ENCODE results near the gene ATP5ME. TPM values are rescaled to one million over a fixed set of nuclear protein-coding genes. Genes with fewer than 3 reads are reported as not detected.
A peak's percentile ranks its signal among the peaks of the same experiment; 100 is the strongest.

The ATP5ME gene
- total RNA-seq, 6 experiments from 2014 or later = 181 to 374 (median 290) TPM

DNA sequence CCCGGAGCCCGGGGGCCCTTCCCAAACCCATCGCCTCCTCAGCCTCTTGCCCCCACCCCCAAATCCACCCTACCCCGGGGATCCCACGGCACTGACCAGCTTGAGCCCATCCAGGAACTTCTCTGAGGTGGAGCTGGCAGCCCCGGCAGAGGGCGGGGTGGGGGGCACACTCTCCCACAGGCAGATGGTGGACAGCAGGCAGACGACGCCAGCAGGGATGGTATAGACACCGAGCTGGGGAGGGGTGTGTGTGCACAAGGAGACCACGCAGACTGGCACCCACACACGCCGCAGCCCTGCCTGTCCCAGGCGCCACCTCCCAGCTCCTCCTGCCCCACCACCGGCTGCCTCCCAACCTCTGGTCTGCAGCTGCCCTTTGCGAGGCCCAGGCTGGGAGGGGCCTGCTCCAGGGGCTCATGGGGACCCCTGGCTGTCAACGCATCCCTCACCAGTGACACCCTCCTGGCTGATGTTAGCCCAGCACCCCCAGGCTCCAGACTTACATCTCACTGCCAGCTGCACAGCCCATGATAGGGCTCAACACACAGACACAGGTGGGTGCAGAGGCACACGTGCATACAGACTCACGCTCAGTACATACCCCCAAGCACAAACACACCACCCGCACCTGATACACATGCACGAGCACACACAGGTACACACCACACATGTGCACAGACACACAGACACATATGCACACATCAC is 10.7 kb upstream of the ATP5ME start:
- Mint-ChIP-seq H3K9me3 (no peaks in the 10 kb centered on the region), H3K4me3 (no peak overlapping the region), H3K4me1 (ENCODE audit: low read depth) (peaks cover 12% of the 10 kb centered on the region), H3K27me3 (ENCODE audit: insufficient read depth) (peaks cover 2% of the 10 kb centered on the region), H3K36me3 (ENCODE audit: low read depth) (no peaks in the 10 kb centered on the region), H3K27ac (no peak overlapping the region)
- TF ChIP-seq, protein P1, sequence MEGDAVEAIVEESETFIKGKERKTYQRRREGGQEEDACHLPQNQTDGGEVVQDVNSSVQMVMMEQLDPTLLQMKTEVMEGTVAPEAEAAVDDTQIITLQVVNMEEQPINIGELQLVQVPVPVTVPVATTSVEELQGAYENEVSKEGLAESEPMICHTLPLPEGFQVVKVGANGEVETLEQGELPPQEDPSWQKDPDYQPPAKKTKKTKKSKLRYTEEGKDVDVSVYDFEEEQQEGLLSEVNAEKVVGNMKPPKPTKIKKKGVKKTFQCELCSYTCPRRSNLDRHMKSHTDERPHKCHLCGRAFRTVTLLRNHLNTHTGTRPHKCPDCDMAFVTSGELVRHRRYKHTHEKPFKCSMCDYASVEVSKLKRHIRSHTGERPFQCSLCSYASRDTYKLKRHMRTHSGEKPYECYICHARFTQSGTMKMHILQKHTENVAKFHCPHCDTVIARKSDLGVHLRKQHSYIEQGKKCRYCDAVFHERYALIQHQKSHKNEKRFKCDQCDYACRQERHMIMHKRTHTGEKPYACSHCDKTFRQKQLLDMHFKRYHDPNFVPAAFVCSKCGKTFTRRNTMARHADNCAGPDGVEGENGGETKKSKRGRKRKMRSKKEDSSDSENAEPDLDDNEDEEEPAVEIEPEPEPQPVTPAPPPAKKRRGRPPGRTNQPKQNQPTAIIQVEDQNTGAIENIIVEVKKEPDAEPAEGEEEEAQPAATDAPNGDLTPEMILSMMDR (IDR thresholded peaks at IDR 0.05) = no peak
- DNase-seq = no peak

DNA sequence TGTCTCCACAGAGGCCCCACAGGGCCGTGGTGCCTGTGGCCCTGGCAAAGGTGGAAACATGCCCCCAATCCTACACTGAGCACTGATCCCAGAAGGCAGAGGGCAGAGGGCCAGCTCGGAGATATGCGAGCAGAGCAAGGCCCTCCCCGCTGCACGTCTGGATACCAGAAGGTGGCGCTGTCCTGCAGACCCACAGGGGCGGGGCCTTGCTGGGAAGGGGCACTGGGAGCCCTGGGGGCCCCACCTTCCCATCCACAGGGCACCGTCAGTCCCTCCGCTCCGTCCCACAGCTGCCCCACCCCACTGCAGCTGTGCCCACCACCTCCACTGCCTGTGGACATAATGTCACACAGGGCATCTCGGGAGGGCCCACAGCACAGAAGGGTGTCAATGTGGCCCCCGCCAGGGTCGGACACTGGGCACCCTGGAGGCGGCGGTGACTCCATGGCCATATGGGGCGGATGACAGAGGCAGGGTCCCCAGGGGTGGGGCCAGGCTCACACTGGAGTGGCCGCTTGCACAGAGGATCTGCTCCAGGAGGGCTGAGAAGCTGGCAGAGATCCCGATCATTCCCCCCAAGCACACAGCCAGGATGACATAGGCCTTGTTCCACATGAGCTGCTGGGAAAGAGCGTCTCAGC is 10.0 kb upstream of the ATP5ME start:
- H3K9me3 Mint-ChIP-seq = no peaks in the 10 kb centered on the region
- H3K4me1 Mint-ChIP-seq (ENCODE audit: low read depth) = peaks cover 12% of the 10 kb centered on the region
- peak; percentile 24 for DNase-seq

DNA sequence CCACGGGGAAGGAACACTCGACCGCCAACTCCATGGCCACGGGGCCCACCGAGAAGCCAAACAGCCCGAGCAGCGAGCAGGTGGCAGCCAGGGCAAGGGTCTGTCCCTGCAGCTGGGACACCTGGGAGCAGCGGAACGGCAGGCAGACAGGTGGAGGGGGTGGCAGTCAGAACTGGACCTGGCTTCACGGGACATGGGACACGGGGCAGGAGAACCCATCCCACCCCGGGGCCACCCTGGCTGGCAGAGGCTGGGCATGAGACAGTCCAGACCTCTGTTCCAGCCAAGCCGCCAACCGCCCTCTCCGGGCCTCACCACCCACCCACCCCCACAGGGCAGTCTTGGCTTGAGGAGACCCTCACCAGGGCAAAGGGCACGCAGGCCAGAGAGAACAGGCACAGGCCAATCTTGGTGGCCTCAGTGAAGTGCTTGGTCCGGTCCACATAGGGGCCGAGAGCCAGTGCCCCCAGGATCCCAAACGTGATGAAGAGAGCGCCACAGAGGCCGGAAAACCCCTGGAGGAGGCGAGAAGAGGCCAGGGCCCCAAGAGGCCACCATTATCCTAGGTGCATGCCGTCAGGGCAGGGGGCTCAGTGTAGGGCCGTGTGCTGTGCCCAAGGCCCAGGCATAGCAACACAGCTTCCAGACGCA is 9.3 kb upstream of the ATP5ME start:
- H3K36me3 Mint-ChIP-seq (ENCODE audit: low read depth) = no peaks in the 10 kb centered on the region
- no peak for DNase-seq
- H3K27me3 Mint-ChIP-seq (ENCODE audit: insufficient read depth) = peaks cover 2% of the 10 kb centered on the region
- H3K4me3 Mint-ChIP-seq = no peak overlapping the region
- no peak overlapping the region for H3K27ac Mint-ChIP-seq
- H3K4me1 Mint-ChIP-seq (ENCODE audit: low read depth) = peaks cover 12% of the 10 kb centered on the region
- H3K9me3 Mint-ChIP-seq = no peaks in the 10 kb centered on the region
- TF ChIP-seq, protein P1 (IDR thresholded peaks at IDR 0.05) = no peak

More for the DNA sequence above, 10.0 kb upstream of the ATP5ME start:
- H3K27ac Mint-ChIP-seq = no peak overlapping the region
- H3K36me3 Mint-ChIP-seq (ENCODE audit: low read depth) = no peaks in the 10 kb centered on the region
- peaks cover 2% of the 10 kb centered on the region for H3K27me3 Mint-ChIP-seq (ENCODE audit: insufficient read depth)
- no peak overlapping the region for H3K4me3 Mint-ChIP-seq
- TF ChIP-seq, protein P1 (IDR thresholded peaks at IDR 0.05) = peak; percentile 87

DNA sequence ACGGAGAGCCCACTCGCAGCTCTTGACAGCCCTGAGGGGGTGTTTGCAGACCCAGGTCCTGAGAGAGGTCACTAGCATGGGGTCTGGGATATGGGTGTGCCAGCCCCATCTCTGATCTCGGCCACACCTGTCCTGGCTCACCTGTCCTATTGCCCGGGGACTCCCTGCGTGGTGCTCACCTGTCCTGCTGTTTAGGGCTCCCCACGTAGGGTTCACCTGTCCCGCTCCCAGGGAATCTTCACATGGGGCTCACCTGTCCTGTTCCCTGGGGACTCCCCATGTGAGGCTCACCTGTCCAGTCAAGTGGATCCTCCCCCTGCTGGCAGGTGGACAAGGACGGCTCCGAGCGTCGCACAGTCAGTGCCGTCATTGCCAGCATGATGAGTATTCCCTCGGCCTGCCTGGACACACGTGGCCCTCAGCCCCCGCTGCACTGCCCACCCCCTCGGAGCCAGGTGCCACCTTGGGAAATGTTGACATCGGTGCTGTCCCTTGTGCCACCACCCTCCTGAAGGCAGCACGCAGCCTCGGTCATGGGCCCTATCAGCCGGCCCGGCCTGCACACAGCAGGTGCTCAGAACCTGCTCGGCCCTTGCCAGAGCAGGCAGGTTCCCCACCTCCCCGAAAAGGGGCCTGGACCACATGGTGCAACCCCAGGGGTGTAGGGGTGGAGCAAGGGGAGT is 8.6 kb upstream of the ATP5ME start:
- Mint-ChIP-seq H3K9me3 (no peaks in the 10 kb centered on the region), H3K4me3 (no peak overlapping the region), H3K27ac (no peak overlapping the region), H3K36me3 (ENCODE audit: low read depth) (no peaks in the 10 kb centered on the region), H3K27me3 (ENCODE audit: insufficient read depth) (peaks cover 2% of the 10 kb centered on the region), H3K4me1 (ENCODE audit: low read depth) (peaks cover 8% of the 10 kb centered on the region)
- DNase-seq = no peak
- TF ChIP-seq, protein P1 (IDR thresholded peaks at IDR 0.05) = no peak

DNA sequence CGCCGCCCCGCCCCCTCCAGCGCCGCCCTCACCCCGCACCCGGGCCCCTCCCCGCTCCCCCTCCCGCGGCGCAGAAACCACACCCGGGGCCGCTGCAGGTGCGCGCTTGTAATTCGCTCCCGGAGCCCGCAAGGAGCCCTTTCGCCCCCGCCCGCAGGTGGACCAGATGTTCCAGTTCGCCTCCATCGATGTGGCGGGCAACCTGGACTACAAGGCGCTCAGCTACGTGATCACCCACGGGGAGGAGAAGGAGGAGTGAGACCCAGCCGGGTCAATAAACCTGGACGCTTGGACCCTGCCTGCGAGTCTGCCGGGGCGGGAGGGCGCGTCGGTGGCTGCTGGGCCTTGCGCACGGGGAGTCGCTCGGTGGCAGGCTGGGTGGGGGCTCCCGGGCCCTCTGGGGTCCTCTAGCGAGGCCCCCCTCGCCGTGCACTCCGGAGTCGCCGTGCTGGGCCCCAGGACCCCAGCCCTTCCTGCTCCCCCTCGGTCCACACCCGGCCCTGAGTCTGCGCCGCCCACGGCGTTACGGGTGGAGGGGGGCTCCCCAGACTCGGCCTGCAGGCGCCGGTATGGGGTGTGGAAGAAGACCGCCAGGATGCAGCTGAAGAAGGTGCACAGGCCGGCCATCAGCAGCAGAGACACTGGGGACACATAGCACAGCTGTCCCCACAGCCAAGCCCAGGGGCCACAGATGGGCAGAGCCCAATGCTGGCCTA is 7.8 kb upstream of the ATP5ME start:
- Mint-ChIP-seq H3K27ac (no peak overlapping the region), H3K27me3 (ENCODE audit: insufficient read depth) (peaks cover 2% of the 10 kb centered on the region; the same call in 1 of the 2 replicates), H3K9me3 (no peaks in the 10 kb centered on the region), H3K36me3 (ENCODE audit: low read depth) (no peaks in the 10 kb centered on the region), H3K4me3 (no peak overlapping the region), H3K4me1 (ENCODE audit: low read depth) (peaks cover under 1% of the 10 kb centered on the region; the same call in 1 of the 2 replicates)
- no peak for DNase-seq
- TF ChIP-seq, protein P1 (IDR thresholded peaks at IDR 0.05) = no peak
